Peyer's patch (tissue), 4 donors: ENCODE data around the gene RAB24.

Experiments
- POLR2A ChIP-seq, 2 donors: fragments of 450-650 bp; IDR thresholded peaks; one replicate each; pipeline ENCODE4 v1.5.1; 2017; ENCODE audit warnings: antibody characterized with exemption in 2 of 2, mild to moderate bottlenecking in 2 of 2, moderate library complexity in 2 of 2
- TF ChIP-seq, protein P1 (sequence below), 6 experiments: fragments of 450-650 bp in 4 of 6; fragments of 200-600 bp in 2 of 6; sonication (generic) in 1 of 6; IDR thresholded peaks; one replicate each; pipeline ENCODE4 v1.5.1; 2017 to 2019; ENCODE audit warnings: antibody characterized with exemption in 6 of 6, mild to moderate bottlenecking in 3 of 6, moderate library complexity in 1 of 6

DNA sequence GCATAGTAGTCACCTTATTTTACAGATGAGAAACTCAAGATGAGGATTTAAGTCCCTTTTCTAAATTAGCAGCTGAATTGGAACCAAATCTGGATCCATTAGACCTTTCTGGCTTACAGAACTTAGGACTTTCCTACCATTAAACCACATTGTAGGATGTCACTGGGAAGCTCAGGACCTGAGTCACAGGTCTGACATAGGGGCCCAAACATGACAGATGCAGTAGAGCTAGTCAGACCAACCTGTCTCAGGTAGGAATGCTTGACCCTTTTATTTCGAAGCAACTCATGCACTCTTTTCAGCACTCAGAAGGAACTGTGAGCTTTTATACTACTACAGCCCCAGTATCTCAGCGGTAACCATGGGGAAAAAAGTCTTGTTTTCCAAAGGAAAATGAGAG lies 2.6 kb downstream of the RAB24 start:
- TF ChIP-seq, protein P1, sequence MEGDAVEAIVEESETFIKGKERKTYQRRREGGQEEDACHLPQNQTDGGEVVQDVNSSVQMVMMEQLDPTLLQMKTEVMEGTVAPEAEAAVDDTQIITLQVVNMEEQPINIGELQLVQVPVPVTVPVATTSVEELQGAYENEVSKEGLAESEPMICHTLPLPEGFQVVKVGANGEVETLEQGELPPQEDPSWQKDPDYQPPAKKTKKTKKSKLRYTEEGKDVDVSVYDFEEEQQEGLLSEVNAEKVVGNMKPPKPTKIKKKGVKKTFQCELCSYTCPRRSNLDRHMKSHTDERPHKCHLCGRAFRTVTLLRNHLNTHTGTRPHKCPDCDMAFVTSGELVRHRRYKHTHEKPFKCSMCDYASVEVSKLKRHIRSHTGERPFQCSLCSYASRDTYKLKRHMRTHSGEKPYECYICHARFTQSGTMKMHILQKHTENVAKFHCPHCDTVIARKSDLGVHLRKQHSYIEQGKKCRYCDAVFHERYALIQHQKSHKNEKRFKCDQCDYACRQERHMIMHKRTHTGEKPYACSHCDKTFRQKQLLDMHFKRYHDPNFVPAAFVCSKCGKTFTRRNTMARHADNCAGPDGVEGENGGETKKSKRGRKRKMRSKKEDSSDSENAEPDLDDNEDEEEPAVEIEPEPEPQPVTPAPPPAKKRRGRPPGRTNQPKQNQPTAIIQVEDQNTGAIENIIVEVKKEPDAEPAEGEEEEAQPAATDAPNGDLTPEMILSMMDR (IDR thresholded peaks at IDR 0.05), result no peak
- TF ChIP-seq POLR2A (IDR thresholded peaks at IDR 0.05), result no peak
